Umbilical cord (tissue), 2 donors: ENCODE measurements around the gene ARID1B. TPM values are rescaled to one million over a fixed set of nuclear protein-coding genes. Genes with fewer than 3 reads are reported as not detected.

ENCODE experiments used
- DNase-seq: peaks from one replicate; pipeline ENCODE4 v3.0.0-alpha.2; 2015; ENCODE audit warnings: low spot score
- total RNA-seq: library from RNA; depleted of rRNA; stranded (reverse); fragments of >200 nt; gene quantifications from one replicate; pipeline ENCODE4 v1.2.3, GENCODE V29; 2014; ENCODE audit warnings: low replicate concordance; ENCODE audit not compliant: insufficient read depth

ARID1B gene
- total RNA-seq, 1 donor from 2014 or later = 102 TPM

DNA sequence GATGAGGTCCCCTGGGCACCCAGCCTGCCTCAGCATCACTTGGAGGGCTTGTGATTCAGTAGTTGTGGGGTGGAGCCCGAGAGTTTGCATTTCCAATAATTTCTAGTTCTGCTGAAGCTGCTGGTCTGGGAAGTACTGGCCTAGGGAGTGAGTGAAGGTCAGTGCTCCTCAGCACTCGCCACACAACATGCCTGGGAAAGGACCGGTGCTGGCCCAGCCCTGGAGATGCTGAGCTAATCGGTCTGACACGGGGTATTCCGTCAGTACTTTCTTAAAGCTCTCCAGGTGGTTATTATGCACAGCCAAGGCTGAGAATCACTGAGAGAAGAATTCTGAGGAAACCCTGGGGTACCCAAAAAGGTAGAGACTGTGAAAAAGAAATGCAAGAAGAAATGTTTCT, 317.9 kb downstream of the ARID1B start:
- no peak for DNase-seq

DNA sequence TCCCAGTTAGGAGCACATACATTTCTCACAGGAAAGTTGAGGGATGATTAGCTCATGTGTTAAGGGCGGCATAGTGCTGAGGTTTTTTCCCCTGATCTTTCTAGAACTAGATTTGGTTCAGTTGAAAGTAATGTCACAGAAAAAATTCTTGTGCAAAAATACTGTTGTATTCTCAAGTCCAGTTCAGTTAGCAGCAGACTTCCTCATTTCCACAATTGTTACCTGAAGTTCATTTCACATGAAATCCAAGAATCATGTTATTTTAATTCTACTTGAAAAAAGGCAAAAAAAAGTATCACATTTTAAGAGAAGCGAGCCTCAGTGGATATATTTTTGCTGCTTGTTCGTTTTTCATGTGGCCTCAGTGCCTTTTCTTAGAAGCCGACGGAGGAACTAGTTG, 318.4 kb downstream of the ARID1B start:
- DNase-seq = no peak

DNA sequence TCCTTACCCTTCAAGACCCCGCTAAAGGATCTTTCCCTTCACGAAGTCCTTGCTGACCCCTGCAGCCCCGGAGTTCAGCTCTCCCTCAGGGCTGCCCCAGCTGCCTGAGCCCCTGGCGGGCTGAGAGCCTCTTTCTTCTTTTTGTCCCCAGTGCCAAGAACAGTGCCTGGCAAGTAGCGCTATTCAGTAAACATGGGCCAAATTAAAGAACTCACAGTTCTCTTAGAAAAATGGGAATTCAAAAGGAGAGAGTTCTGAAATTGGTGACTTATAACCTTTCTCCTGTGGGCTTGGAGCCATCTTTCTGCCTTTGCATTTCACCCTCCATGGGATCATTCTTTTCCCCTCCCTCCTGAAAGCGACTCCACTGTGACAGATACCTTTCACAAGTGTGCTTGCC, 318.9 kb downstream of the ARID1B start:
- DNase-seq = no peak

DNA sequence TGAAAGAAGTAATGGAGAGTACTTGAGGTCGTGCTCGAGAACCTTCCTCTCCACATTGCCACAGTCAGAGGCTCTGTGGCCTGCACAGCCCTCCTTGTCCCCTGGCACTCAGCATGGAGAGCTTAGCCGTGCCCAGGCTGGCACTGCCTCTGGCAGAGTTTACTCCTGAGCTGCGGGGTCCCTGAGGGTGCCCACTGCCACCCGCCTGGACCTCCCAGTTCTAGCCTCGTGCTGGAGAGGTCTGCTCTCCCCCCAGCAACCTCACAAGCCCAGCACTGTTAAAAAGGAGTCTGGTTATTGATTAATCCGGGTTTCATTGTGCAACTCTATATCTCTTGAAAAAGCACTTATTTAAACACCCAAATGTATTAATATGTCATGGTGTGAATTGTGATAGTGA, 319.3 kb downstream of the ARID1B start:
- DNase-seq = no peak

DNA sequence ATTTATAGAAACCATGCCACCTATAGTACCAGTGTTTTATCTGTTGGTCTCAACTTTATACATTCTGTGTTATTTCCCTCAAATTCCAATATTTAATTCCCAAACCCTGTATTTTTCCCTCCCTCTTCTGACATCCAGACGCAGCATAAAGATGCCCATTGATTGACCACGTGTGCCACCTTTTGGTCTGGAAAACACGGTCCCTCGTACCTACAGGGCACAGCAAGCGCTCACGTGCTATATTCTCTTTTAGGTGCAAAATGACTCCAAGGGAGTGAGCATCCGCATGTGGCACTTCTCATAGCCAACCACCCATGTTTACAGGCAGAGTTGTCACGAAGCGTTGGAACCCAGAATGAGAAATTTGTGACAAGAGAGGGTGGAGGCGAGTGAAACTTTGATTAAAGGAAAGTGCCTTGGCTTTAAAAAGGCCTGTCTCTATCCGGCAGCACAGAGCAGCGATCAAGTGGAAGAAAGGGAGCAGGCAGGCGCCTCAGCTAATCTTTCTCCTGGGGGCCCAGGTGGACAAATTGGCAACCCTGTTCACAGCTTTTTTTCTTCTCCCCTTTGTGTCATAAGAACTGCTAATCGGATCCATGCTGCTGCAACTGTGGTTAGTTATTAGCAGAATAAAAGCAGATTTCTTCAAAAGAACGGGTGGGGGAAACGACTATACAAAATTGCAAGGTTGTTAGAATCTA, 320.2 kb downstream of the ARID1B start:
- no peak for DNase-seq

DNA sequence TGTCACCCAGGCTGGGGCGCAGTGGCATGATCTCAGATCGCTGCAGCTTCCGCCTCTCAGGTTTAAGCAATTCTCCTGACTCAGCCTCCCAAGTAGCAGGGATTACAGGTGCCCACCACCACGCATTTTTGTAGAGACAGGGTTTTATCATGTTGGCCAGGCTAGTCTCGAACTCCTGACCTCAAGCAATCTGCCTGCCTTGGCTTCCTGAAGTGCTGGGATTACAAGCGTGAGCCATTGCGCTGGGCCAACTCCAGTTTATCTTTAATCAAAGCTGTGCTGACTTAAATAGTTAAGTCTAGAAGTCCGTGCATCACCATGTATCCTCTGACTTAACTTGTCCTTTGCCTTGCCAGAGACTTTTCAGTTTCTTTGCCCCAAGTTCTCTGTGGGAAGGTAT, 321.8 kb downstream of the ARID1B start:
- DNase-seq = no peak

DNA sequence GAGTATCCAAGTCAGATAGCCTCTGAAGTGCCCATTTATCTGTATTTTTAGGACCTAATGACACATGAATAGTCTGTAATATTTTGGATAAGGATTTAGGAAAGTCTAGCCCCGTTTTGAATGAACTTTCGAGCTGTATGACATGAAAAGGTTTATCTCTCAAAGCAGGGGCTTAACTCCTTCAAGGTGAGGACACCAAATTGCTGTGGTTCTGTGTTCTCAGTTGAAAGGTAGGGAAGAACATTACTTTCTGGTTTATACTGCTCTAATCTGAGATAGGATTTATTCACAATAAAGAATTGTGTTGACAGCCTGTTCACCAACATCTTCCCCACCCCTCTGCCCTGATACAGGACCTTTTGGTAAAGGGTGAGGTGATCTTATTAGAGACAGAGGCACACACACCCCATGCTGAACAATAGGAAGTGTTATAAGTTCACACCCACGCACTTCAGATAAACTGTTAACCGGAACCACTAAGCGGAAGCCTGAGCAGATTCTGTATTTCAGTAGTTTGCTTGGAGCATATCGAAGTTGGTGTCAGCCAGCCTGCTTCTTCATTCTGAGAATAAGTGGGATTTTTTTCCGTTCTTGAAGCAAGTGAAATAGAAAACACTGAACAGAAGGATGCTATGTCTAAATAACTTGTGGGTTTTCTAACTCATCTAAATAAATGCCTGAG, 322.9 kb downstream of the ARID1B start:
- no peak for DNase-seq

DNA sequence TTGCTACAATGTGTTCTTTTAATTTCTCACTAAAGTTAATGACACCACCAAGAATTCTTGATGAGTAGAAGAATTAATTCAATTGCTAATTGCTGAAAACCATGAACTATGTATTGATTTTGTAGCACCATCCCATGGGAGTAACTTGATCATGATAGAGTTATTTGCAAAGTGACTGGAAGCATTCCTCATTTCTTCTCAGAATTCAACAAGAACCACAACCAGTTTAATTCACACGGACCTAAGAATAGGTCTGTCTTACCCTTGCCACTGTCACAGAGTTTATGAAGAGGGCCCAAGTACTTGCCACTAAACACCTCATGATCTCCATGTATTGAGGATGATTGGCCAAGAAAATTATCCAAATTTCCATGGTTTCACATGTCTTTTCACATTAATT, 324.0 kb downstream of the ARID1B start:
- no peak for DNase-seq

DNA sequence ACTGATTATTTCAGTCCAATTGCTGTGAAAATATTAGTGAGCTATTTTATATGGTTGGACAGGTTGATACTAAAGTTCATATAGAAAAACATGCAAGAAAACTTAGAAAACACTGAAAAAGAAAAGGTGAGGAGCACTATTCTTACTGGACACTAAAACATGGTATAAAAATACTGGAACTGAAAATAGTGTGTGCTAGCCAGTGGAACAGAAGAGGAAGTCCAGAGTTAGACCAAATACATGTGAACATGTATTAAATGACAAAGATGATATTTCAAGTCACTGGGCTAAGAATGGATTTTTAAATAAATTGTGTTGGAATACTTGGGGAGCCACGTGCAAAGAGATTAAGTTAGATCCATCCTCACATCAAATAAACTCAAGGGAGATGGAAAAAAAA, 327.6 kb downstream of the ARID1B start:
- no peak for DNase-seq

DNA sequence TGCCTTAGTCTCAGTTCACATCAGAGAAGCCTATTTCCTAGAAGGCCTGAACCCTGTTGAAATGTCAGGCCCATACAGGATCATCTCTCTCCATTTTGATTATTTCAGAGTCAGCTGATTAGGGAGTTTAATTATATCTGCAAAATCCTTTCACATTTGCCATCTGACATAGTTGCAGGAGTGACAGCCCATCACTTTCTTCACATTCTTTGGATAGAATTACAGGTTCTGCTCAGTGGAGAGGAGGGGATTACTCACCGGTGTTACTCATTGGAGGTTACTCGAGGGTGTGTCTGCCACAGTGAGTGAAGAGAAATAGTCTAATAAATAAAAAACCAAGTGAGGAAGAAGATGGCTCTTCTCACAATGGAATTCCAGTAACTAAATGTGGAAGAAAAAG, 329.3 kb downstream of the ARID1B start:
- DNase-seq = no peak

DNA sequence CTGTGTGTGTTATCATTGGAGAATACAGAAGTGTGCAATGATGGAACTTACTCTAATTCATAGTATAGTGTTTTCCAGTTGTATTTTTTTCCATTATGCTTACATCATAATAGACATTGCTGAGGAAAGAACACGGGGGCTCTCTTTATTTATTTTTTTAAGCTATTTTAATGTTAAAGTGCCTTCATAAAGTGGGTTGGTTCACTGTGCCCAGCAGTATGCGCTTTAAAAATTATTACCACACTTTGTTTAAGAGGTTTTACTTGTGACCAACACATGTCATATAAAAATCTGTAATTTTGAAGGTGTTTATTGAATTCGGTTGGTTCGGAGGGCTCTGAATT, 330.4 kb downstream of the ARID1B start:
- no peak for DNase-seq

DNA sequence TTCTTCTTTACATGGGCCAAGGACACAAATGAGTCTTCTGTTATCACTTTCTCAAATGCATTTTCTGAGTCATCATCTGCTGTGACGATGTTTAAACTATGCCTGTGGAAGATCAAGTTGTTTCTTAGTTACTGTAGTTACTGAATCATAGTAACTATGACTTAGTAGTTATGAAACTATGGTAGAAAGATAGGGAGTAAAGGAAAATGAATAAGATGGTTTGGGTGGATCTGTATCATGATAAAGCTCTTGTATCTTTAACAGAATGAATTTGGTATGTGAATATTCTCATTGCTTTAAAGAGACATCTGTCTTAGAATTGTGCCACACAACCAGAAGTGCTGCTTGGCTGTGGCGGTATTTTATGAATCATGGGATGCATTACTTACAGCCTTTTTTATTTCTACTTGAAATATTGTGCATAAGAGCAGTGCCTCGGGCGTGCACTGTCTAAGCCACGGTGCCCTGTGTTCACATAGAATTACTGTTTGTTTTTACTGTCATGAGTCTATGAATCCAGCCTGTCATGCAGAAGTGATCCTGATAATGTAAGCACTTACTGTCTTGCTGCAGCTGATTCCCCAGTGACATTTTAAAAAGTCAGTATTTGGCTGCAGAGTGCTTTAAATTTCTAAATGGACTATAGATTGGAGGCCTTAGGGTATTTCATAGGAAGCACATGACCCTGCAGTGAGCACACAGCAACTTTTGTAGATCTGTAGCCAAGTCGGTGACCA, 330.9 kb downstream of the ARID1B start:
- peak; percentile 91 for DNase-seq

DNA sequence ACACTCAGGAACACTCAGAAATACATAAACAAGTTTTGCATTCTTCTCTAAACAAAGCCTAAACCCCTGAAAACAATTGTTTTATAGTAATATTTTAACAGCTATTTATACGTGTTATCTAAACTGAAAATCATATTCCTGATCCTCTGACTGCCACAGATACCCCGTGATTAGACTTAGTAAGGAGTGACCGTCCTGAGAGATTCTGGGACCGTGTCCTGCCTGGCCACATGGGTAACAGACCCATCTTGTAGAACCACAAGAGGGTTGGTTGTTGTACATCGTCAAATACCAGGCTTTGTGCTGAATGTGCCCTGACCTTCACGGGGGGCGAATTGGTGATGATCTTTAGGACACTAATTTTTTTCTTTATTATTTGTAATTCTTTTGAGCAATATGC, 331.7 kb downstream of the ARID1B start:
- DNase-seq = no peak

DNA sequence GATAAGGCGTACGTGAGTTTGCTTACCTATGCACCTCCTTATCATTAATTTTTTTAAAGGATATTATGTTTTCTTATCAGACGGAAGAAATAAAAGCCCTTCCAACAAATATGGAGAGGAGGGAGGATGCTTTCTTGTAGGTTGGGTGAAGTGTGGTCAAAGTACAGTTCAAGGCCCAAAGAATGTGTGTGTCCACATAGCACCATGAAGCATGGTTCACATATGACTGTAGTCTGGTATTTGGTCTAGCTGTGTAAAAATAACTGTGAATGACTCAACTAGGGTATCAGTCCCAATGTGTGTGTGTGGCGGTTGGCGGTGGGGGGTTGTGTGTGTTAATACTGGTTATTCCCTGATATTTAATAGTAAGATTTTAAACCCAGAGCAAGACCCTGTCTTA, 333.4 kb downstream of the ARID1B start:
- no peak for DNase-seq

DNA sequence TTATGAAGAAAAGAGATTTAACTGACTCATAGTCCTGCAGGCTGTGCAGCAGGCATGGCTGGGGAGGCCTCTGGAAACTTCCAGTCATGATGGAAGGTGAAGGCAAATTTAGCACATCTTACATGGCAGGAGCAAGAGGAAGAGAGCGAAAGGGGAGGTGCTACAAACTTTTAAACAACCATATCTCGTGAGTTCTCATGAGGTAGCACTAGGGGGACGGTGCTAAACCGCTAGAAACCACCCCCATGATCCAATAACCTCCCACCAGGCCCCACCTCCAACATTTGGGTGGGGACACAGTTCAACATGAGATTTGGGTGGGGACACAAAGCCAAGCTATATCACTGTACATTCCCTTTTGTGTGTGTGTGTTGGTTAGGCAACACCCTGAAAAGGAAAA, 336.2 kb downstream of the ARID1B start:
- no peak for DNase-seq

DNA sequence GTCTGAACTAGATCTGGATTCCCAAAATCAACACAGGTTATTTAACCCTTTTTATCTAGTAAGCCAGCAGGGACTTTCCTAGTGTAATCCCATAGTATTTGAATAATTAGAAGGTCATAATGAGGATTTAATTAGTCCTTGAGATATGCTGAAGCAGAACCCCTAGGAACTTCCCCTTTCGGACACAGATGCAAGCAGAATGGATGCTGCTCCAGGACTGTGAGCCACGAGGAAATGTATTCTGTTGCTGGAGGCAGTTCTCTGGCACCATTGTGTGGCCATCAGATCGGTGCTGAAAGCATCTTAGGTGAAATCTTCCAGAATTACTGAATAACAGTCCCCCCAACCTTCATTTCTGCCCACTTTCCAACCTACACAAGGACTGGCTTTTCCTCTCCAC, 339.2 kb downstream of the ARID1B start:
- DNase-seq = no peak

DNA sequence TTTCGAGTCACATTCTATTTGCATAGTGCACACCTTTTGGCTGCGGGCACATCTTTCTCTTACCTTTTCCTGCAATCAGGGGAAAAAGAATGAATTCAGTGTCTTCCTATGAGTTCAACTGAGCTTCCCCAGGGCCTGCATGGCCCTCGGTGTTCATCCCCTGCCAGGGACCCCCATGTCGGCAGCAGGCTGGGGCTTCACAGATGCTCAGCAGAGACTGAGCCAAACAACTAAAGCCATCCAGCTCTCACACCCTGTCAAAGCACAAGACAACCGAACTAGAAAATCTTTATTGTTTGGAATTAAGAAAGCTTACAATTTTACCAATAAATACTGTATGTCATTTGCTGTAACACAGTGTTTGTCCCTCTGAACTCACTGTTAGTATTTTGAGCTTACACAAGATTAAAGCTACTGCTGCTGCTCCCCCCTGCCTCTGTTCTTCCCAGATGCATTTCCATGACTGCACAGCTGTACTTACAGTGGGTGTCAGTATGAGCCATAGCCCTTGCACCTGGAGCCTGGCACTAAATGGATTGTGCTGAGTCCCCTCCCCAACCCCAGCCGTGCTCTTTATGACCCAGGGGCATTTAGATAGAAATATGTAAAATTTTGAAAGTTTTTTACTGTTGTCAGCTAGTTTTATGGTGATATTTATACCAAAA, 340.4 kb downstream of the ARID1B start:
- DNase-seq = no peak

DNA sequence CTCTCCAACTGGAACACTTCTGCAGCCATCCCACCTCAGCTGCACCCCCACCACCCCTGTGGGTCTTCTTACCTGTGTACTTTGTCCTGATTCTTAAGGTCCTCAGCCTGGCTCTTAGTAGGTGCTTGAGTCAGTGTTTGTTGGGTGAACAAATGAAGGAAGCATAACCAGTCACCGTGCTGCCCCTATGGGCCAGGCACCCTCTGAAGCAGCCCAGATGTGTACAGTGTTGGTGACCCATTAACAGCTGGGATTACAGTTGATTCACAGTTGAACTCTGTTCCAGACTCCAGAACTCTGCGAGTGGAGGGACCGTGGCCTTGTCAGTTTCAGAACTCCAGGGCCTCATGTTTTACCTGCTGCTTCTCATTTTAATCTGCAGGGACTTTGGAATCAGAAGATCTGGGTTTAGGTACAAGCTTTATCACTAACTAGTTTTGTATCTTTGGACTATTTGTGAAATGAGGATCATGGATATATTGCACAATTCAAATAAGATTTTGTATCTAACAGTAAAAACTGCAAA, 342.4 kb downstream of the ARID1B start:
- no peak for DNase-seq

DNA sequence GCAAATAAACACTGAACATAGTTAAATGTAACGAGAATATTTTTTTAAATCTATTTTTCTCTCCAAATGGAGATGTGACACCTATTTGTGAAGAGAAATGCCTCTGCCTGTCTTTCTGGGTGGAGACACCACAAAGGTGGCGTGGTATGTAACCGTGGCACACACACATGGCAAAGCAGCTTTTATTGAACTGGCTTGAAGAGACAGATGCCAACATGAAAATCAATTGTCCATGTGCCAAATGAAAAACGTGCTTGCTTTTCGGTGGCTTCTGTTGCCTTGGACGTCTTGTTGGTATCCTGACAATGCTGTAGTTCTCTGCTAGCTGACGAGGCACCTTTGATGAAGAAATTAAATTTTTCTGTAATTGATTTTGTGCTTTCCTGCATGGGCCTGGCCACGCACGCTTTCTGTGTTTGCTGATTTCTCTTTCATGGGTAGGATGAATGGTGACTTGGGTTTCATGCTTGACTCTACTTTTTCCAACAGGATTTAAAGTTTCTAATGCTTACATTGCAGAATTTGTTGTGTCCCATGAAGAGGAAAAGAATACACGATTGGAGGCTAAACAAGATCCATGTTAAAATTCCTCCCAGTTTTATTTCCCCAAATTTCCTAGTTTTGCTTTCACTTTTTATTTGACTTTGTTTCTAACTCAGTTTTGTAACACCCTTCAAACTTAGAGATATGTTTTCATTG, 343.5 kb downstream of the ARID1B start:
- DNase-seq = no peak

DNA sequence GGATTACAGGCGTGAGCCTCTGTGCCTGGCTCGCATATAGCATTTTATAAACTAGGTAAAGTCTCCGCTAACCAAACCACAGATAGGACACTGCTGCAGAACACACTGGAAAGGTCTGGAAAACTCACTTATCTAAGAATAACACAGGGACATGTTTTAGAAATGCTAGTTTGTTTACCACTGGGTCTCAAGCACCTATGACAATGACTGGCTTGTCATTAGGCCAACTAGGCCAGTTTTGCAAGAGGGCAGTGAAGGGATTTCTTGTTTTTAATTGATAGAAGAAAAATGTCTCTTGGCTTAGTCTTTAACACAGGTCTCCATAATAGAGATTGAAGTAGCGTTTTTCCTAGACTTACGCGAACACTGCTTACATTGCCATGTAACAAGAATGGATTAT, 344.7 kb downstream of the ARID1B start:
- no peak for DNase-seq

DNA sequence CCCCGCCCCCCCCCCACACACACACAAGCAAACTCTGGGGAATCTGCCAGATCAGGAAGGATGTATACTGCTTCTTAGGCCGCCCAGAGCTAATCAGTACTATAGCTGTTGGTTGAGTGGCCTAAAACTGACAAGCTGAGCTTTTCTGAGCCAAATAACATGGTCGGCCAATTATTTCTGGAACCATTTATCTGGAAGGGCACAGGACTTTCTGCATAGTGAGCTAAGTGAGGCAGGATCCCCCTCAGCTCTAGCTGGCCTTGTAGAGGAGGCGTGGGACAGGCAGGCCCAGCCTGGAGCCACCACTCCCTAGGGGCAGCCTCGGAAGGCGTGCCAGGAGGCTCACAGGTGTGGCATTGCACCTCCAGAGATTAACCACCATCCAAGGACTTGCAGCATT, 346.1 kb downstream of the ARID1B start:
- DNase-seq = no peak
